Fibroblast of lung (primary cell): ENCODE results near the gene AZGP1. TPM values are rescaled to one million over a fixed set of nuclear protein-coding genes. Genes with fewer than 3 reads are reported as not detected.

ENCODE experiments used
- DNase-seq, 2 donors: peaks; one replicate each; pipeline versions ENCODE4 v3.0.0 to v3.0.0-alpha.2; 2010; ENCODE audit warnings: low read depth in 2 of 2
- H2AFZ ChIP-seq: 2 replicates; pipeline ENCODE4 v1.5.1; 2012; ENCODE audit warnings: low read length, control low read depth, inconsistent platforms
- H3K27ac ChIP-seq: 2 replicates; pipeline ENCODE4 v1.5.1; 2011; ENCODE audit warnings: low read length, control low read depth; ENCODE audit not compliant: insufficient read depth
- H3K27me3 ChIP-seq: 2 replicates; pipeline ENCODE4 v1.5.1; 2011; ENCODE audit warnings: mild to moderate bottlenecking, low read length; ENCODE audit not compliant: control insufficient read depth, insufficient read depth
- H3K36me3 ChIP-seq: 2 replicates; pipeline ENCODE4 v1.5.1; 2011; ENCODE audit warnings: low read length; ENCODE audit not compliant: control insufficient read depth, insufficient read depth
- H3K4me1 ChIP-seq: 2 replicates; pipeline ENCODE4 v1.5.1; 2011; ENCODE audit warnings: low read length; ENCODE audit not compliant: control insufficient read depth, insufficient read depth; ENCODE audit errors: extremely low read depth
- H3K4me2 ChIP-seq: 2 replicates; pipeline ENCODE4 v1.5.1; 2011; ENCODE audit warnings: low read length, control low read depth; ENCODE audit not compliant: insufficient read depth; ENCODE audit errors: extremely low read depth
- H3K4me3 ChIP-seq, 4 experiments: fragments of 200-600 bp in 1 of 4; sonication (generic) in 1 of 4; replicated peaks in 1 of 4; 2 replicates each; pipeline ENCODE4 v1.5.1; 2011 to 2016; ENCODE audit warnings: low read length in 4 of 4, low read depth in 3 of 4, mild to moderate bottlenecking in 3 of 4, control low read depth in 2 of 4, inconsistent platforms in 1 of 4, mixed read lengths in 1 of 4; ENCODE audit not compliant: insufficient read depth in 1 of 4; ENCODE audit errors: control extremely low read depth in 1 of 4
- H3K79me2 ChIP-seq: 2 replicates; pipeline ENCODE4 v1.5.1; 2012; ENCODE audit warnings: mild to moderate bottlenecking, low read length, inconsistent platforms; ENCODE audit not compliant: control insufficient read depth, insufficient read depth
- H3K9ac ChIP-seq: 2 replicates; pipeline ENCODE4 v1.5.1; 2011; ENCODE audit warnings: mild to moderate bottlenecking, low read length, control low read depth; ENCODE audit not compliant: insufficient read depth
- H3K9me3 ChIP-seq: 2 replicates; pipeline ENCODE4 v1.5.1; 2012; ENCODE audit warnings: low read depth, low read length; ENCODE audit not compliant: control insufficient read depth, insufficient read depth
- H4K20me1 ChIP-seq: 2 replicates; pipeline ENCODE4 v1.5.1; 2011; ENCODE audit warnings: low read length; ENCODE audit not compliant: control insufficient read depth, insufficient read depth; ENCODE audit errors: extremely low read depth
- EZH2 ChIP-seq: IDR thresholded peaks from 2 replicates; pipeline ENCODE4 v1.5.1; 2012; ENCODE audit warnings: low read length, control low read depth, mild to moderate bottlenecking; ENCODE audit errors: missing control alignments
- polyA plus RNA-seq, 2 donors: library from polyadenylated mRNA; depleted of rRNA in 1 of 2; stranded (reverse) in 1 of 2; unstranded in 1 of 2; fragments of >200 nt; gene quantifications; 2 replicates each; pipeline ENCODE4 v1.2.1, GENCODE V29; 2011 to 2012; ENCODE audit warnings: missing spikeins in 1 of 2
- total RNA-seq: library from RNA; depleted of rRNA; stranded (reverse); fragments of >200 nt; gene quantifications from 2 replicates; pipeline ENCODE4 v1.2.1, GENCODE V29; 2014
- TF ChIP-seq, protein P1 (sequence below), 2 donors: IDR thresholded peaks in 1 of 2; conservative IDR thresholded peaks in 1 of 2; 1 replicate in 1 of 2; 2 replicates in 1 of 2; pipeline ENCODE4 v1.5.1; 2011 to 2012; ENCODE audit warnings: low read length in 2 of 2, control low read depth in 1 of 2, inconsistent platforms in 1 of 2, low read depth in 1 of 2, mild to moderate bottlenecking in 1 of 2

AZGP1 gene
- total and polyA plus RNA-seq, 2 donors (not counting 1 experiment from before 2014, with no cell fraction given), result not detected

DNA sequence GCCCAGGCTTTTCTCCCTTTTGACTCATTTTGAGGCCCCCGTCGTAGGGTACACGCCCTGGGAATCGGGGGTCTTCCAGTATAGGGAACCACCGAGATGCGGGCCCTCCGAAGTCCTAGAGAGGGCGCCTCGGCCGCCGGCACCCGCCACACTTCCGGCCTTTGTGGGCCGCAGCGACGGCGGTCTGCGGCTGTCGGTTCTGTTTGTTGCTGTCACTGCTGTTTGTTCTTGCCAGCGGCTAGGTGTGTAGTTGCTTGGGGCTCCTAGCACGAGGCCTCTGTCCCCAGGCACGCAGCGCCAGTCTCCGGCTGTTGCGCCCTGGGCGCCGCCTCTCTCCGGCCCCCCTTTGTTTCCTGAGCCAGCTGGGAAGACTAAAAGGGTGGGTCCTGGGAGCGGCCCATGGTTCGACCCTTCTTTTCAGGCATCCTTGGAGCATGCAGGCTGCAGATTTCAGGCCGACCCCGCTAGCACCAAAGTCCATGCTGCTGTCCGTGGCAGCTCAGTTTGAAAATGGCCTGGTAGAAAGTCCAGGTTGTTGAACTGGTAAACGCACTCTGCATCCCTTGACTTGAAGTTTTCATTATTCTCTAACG lies 21.8 kb upstream of the AZGP1 start:
- H3K9me3 ChIP-seq, result no peaks in the 10 kb centered on the region
- H3K4me3 ChIP-seq, result peak overlapping the region in 2 of 4 experiments; percentile 41 to 46
- DNase-seq, result peak; percentile 41 to 46
- no peak overlapping the region for H3K9ac ChIP-seq
- no peaks in the 10 kb centered on the region for H3K27me3 ChIP-seq
- TF ChIP-seq EZH2, result no peak
- TF ChIP-seq, protein P1, sequence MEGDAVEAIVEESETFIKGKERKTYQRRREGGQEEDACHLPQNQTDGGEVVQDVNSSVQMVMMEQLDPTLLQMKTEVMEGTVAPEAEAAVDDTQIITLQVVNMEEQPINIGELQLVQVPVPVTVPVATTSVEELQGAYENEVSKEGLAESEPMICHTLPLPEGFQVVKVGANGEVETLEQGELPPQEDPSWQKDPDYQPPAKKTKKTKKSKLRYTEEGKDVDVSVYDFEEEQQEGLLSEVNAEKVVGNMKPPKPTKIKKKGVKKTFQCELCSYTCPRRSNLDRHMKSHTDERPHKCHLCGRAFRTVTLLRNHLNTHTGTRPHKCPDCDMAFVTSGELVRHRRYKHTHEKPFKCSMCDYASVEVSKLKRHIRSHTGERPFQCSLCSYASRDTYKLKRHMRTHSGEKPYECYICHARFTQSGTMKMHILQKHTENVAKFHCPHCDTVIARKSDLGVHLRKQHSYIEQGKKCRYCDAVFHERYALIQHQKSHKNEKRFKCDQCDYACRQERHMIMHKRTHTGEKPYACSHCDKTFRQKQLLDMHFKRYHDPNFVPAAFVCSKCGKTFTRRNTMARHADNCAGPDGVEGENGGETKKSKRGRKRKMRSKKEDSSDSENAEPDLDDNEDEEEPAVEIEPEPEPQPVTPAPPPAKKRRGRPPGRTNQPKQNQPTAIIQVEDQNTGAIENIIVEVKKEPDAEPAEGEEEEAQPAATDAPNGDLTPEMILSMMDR (conservative IDR thresholded peaks at IDR 0.05 in 1 of 2, IDR thresholded peaks at IDR 0.05 in 1 of 2; ENCODE audit: low read depth in 1 of 2, low read length in 2 of 2), result peak in 1 of 2 donors; percentile 28
- peak overlapping the region; percentile 17 for H3K4me2 ChIP-seq
- H3K79me2 ChIP-seq, result no peaks in the 10 kb centered on the region
- no peak overlapping the region for H3K27ac ChIP-seq
- no peaks in the 10 kb centered on the region for H3K36me3 ChIP-seq
- peak overlapping the region; percentile 49 for H2AFZ ChIP-seq
- no peaks in the 10 kb centered on the region for H4K20me1 ChIP-seq
- no peaks in the 10 kb centered on the region for H3K4me1 ChIP-seq

DNA sequence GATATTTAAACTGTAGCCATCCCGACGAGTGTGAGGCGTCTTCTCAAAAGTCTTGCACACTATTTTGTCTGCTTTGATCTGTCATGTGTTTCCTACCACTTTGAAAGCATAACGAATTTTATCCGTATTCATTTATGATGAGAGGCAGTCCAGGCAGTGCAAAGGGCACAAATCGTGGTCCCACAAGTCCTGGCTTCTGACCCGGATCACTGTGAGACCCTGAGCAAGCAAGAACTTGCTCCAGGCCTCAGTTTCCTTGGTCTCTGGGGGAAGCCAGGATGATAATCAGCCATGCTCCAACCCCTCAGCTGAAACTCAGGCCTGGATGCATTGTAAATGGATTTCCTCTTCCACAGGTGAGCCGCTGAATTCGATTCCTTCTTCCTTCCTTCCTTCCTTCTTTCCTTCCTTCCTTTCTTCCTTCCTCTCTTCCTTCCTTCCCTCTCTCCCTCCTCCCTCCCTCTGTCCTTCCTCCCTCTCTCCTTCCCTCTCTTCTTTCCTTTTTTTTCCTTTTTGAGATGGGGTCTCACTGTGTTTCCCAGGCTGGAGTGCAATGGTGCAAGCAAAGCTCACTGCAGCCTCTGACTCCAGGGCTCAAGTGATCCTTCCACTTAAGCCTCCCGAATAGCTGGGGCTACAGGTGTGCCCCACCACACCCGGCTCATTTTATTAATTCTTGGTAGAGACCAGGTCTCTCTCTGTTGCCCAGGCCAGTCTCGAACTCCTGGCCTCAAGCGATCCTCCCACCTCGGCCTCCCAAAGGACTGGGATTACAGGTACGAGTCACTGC lies 21.1 kb upstream of the AZGP1 start:
- no peaks in the 10 kb centered on the region for H3K27me3 ChIP-seq
- no peak overlapping the region for H3K4me2 ChIP-seq
- no peaks in the 10 kb centered on the region for H4K20me1 ChIP-seq
- DNase-seq, result no peak
- no peak overlapping the region for H3K27ac ChIP-seq
- no peaks in the 10 kb centered on the region for H3K4me1 ChIP-seq
- peak overlapping the region; percentile 49 for H2AFZ ChIP-seq
- H3K79me2 ChIP-seq, result no peaks in the 10 kb centered on the region
- TF ChIP-seq, protein P1 (conservative IDR thresholded peaks at IDR 0.05 in 1 of 2, IDR thresholded peaks at IDR 0.05 in 1 of 2; ENCODE audit: low read depth in 1 of 2, low read length in 2 of 2), result no peak
- no peak for TF ChIP-seq EZH2
- no peaks in the 10 kb centered on the region for H3K9me3 ChIP-seq
- H3K9ac ChIP-seq, result no peak overlapping the region
- H3K36me3 ChIP-seq, result no peaks in the 10 kb centered on the region
- H3K4me3 ChIP-seq, result peak overlapping the region in 2 of 4 experiments; percentile 41 to 46

DNA sequence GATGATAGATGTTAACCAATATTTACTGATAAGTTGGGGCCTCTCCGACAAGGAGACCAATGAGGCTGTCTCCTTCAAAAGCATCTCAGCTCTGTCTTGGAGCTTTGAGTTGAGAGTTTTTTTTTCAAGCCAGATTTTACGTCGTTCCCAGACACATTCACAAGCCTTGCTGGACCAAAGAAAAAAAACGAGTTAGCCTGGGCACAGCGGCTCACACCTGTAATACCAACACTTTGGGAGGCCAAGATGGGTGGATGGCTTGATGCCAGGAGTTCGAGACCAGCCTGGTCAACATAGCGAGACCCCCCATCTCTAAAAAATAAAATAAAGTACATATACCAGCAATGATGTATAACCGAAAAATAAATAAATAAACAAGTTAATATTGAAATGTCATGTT lies 19.0 kb upstream of the AZGP1 start:
- no peaks in the 10 kb centered on the region for H3K36me3 ChIP-seq
- no peaks in the 10 kb centered on the region for H3K9me3 ChIP-seq
- no peaks in the 10 kb centered on the region for H4K20me1 ChIP-seq
- H3K4me3 ChIP-seq, result no peak overlapping the region
- H3K4me2 ChIP-seq, result no peak overlapping the region
- no peak overlapping the region for H2AFZ ChIP-seq
- no peak for TF ChIP-seq EZH2
- TF ChIP-seq, protein P1 (conservative IDR thresholded peaks at IDR 0.05 in 1 of 2, IDR thresholded peaks at IDR 0.05 in 1 of 2; ENCODE audit: low read depth in 1 of 2, low read length in 2 of 2), result no peak
- no peaks in the 10 kb centered on the region for H3K4me1 ChIP-seq
- no peak overlapping the region for H3K9ac ChIP-seq
- no peak overlapping the region for H3K27ac ChIP-seq
- no peaks in the 10 kb centered on the region for H3K79me2 ChIP-seq
- no peaks in the 10 kb centered on the region for H3K27me3 ChIP-seq
- no peak for DNase-seq
